Prostate gland (tissue), 2 donors: Measurements from ENCODE around the gene APOBEC3A. TPM values are rescaled to one million over a fixed set of nuclear protein-coding genes. Genes with fewer than 3 reads are reported as not detected.

Experiments used
- DNase-seq: peaks from one replicate; pipeline ENCODE4 v3.0.0-alpha.2; 2019; ENCODE audit warnings: low spot score
- H3K27ac ChIP-seq, 2 donors: fragments of 200-600 bp; sonication (generic); 2 replicates each; pipeline ENCODE4 v1.5.1; 2017 to 2019
- H3K27me3 ChIP-seq: fragments of 200-600 bp; sonication (generic); replicated peaks from 2 replicates; pipeline ENCODE4 v1.5.1; 2019; ENCODE audit not compliant: insufficient read depth
- H3K36me3 ChIP-seq, 2 donors: fragments of 200-600 bp; sonication (generic); 1 replicate in 1 of 2; 2 replicates in 1 of 2; pipeline versions ENCODE4 v1.5.1 to v1.8.1; 2017 to 2019
- H3K4me1 ChIP-seq: fragments of 200-600 bp; sonication (generic); replicated peaks from 2 replicates; pipeline ENCODE4 v1.5.1; 2019
- H3K4me3 ChIP-seq, 2 donors: fragments of 200-600 bp; sonication (generic); 2 replicates each; pipeline ENCODE4 v1.5.1; 2017 to 2019
- H3K9me3 ChIP-seq: fragments of 200-600 bp; sonication (generic); 2 replicates; pipeline ENCODE4 v1.5.1; 2017
- POLR2A ChIP-seq: fragments of 450-650 bp; IDR thresholded peaks from one replicate; pipeline ENCODE4 v1.6.1; 2016; ENCODE audit warnings: antibody characterized with exemption, mild to moderate bottlenecking
- POLR2AphosphoS5 ChIP-seq: sonication (generic); formaldehyde crosslinking; IDR thresholded peaks from one replicate; pipeline ENCODE4 v1.6.1; 2017; ENCODE audit warnings: antibody characterized with exemption
- WGBS: methylation state at CpG from one replicate; pipeline ENCODE4 v1.1.5; 2018; 5-methylcytosine and 5-hydroxymethylcytosine counted together
- intact Hi-C: fragments of 100-400 bp; cut with DNase I; formaldehyde crosslinking; loops from one replicate; pipeline ENCODE4 v1.14.2; 2022
- total RNA-seq, 2 donors: library from RNA; depleted of rRNA; stranded (reverse); fragments of >200 nt; gene quantifications; one replicate each; pipeline ENCODE4 v1.1.0, GENCODE V29; 2016
- TF ChIP-seq, protein P1 (sequence below), 4 experiments: fragments of 200-600 bp in 2 of 4; fragments of 450-650 bp in 2 of 4; sonication (generic) in 2 of 4; IDR thresholded peaks; 1 replicate in 3 of 4; 2 replicates in 1 of 4; pipeline ENCODE4 v1.5.1; 2016 to 2019; ENCODE audit warnings: antibody characterized with exemption in 4 of 4, mild to moderate bottlenecking in 2 of 4, moderate library complexity in 2 of 4

The APOBEC3A gene
- total RNA-seq, 2 donors from 2014 or later: 1.6 TPM; not detected in 1

DNA sequence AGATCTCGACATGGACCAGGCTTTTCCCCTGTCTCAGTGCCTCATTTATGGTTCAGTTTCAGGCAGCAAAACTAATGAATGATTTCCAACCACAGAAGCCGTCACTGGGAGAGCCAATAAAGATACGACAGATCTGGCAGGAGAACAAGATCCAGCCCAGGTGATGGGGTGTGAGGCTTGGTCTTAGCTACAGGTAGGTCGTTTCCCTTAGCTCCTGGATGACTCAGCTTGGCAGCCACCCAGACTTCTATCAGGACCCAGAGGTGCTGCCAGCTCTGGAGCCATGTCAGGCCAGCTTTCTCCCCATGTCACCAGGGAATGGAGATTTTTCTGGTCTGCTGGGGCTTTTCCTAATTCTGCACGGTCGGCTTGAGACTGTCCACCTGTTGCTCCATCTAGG, 36.3 kb upstream of the APOBEC3A start:
- DNase-seq: peak; percentile 83
- TF ChIP-seq POLR2AphosphoS5: peak; percentile 70
- TF ChIP-seq, protein P1, sequence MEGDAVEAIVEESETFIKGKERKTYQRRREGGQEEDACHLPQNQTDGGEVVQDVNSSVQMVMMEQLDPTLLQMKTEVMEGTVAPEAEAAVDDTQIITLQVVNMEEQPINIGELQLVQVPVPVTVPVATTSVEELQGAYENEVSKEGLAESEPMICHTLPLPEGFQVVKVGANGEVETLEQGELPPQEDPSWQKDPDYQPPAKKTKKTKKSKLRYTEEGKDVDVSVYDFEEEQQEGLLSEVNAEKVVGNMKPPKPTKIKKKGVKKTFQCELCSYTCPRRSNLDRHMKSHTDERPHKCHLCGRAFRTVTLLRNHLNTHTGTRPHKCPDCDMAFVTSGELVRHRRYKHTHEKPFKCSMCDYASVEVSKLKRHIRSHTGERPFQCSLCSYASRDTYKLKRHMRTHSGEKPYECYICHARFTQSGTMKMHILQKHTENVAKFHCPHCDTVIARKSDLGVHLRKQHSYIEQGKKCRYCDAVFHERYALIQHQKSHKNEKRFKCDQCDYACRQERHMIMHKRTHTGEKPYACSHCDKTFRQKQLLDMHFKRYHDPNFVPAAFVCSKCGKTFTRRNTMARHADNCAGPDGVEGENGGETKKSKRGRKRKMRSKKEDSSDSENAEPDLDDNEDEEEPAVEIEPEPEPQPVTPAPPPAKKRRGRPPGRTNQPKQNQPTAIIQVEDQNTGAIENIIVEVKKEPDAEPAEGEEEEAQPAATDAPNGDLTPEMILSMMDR (IDR thresholded peaks at IDR 0.05): no peak
- 20% methylated on average over 6 of the region's 6 CpGs for WGBS

DNA sequence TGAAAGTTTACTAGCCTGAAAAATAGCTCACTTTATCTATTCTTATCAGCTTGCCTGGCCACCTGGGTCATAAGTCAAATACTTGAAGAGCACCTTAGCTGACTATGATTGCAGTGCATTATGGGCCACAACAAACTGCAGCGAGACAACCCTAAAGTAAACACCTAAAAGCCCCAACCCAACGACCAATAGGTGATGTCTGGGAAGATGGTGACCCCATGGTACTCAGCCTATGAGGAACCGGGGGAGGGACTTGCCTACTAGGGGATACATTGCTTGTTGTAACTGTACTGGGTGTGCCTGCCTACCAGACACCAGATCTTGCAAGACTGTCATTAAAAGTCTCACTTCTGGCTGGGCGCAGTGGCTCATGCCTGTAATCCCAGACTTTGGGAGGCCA, 35.6 kb upstream of the APOBEC3A start:
- Histone ChIP-seq H3K4me1 (peaks cover 17% of the 10 kb centered on the region), H3K27me3 (no peaks in the 10 kb centered on the region), H3K9me3 (no peaks in the 10 kb centered on the region), H3K36me3 (no peaks in the 10 kb centered on the region), H3K4me3 (no peak overlapping the region), H3K27ac (no peak overlapping the region)
- 84% methylated on average over 4 of the region's 4 CpGs for WGBS
- no peak for TF ChIP-seq POLR2A
- TF ChIP-seq, protein P1 (IDR thresholded peaks at IDR 0.05): no peak
- no peak for TF ChIP-seq POLR2AphosphoS5
- intact Hi-C loops: no loop called here
- DNase-seq: no peak

More for the DNA sequence above, 36.3 kb upstream of the APOBEC3A start:
- intact Hi-C loops: no loop called here
- Histone ChIP-seq H3K27ac (no peak overlapping the region), H3K27me3 (no peaks in the 10 kb centered on the region), H3K9me3 (no peaks in the 10 kb centered on the region), H3K4me3 (no peak overlapping the region), H3K36me3 (no peaks in the 10 kb centered on the region), H3K4me1 (peaks cover 17% of the 10 kb centered on the region)

DNA sequence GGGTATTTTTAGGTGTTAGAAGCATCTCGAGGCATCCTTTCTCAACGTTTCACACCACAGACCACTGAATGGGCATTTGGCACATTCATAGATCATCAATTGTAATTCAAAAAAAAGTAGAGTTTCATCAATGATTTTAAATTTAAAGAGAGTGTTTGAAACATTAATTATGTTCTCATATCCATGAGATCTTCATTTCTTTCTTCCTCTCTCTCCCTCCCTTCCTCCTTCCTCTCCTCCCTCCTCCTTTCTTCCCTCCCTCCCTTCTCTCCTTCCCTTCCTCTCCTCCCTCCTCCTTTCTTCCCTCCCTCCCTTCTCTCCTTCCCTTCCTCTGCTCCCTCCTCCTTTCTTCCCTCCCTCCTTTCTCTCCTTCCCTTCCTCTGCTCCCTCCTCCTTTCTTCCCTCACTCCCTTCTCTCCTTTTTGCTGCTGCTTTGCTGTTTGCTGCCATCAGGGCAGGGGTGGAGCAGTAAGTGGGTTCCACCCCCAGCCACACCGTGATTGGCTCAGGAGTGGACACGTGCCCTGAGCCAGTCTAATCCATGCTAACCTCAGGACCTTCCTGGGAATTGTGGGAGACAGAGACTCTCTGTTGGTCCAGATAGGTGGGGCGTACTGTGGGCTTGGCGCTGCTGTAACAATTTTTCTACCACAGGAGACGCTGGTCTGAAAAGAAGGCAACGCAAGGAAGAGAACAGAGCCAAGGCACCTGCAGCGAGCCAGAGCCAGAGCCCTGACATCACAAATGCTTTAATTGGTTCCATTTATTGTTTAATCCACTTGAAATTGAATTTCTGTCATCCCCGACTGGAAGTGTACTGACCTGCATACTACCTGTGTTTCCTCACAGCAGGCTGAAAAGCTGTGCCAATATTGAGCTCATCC, 33.7 kb upstream of the APOBEC3A start:
- 12% methylated on average over 10 of the region's 10 CpGs for WGBS
- H3K9me3 ChIP-seq: no peaks in the 10 kb centered on the region
- TF ChIP-seq POLR2A (peak; percentile 30), POLR2AphosphoS5 (peak; percentile 42)
- TF ChIP-seq, protein P1 (IDR thresholded peaks at IDR 0.05): peak in 2 of 4 experiments; percentile 33 to 38
- peak; percentile 52 for DNase-seq
- peaks cover 21% of the 10 kb centered on the region for H3K4me1 ChIP-seq
- H3K27ac ChIP-seq: peak overlapping the region; percentile 72
- intact Hi-C loops: loop anchor here (2.0 kb wide), 1 partner anchor 53 kb away; no protein-coding TSS in a partner anchor
- no peaks in the 10 kb centered on the region for H3K36me3 ChIP-seq
- H3K4me3 ChIP-seq: peak overlapping the region in 1 of 2 donors; percentile 7
- no peaks in the 10 kb centered on the region for H3K27me3 ChIP-seq

DNA sequence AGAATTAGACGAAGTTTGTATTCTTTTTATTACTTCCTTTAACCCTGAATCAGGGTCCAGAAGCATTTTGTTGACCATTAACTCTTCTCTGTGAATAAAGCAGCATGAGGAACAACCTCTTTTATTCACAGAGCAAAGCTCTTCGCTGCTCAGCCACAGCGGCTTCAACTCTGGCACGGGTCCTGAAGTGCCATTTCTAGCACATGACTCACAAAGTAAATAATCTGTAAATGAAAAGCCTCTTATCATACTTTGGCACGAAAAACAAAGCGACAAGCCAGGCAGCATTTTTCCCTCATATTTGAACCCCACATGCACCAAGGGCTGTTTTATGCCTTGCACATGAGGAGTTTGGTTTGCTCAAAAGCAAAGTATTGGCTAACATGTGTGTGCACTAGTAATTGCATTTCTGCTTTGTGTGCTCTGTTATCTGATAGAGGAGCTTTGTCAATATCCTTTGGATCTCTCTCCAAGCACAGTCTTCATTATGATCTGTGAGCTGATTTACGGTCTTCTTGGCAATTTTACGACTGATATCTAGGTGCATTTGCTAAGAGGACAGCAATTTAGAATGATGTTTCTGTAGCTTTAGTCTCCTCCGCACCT, 33.0 kb upstream of the APOBEC3A start:
- no peaks in the 10 kb centered on the region for H3K36me3 ChIP-seq
- H3K9me3 ChIP-seq: no peaks in the 10 kb centered on the region
- no peak overlapping the region for H3K4me3 ChIP-seq
- H3K27ac ChIP-seq: peak overlapping the region; percentile 72
- no peaks in the 10 kb centered on the region for H3K27me3 ChIP-seq
- TF ChIP-seq, protein P1 (IDR thresholded peaks at IDR 0.05): no peak
- TF ChIP-seq POLR2AphosphoS5: peak; percentile 93
- WGBS: 4% methylated on average over 9 of the region's 9 CpGs
- peak; percentile 88 for DNase-seq
- peaks cover 21% of the 10 kb centered on the region for H3K4me1 ChIP-seq
- intact Hi-C loops: loop anchor here (2.0 kb wide), 1 partner anchor 54 kb away; no protein-coding TSS in a partner anchor
